Activated CD4-positive, alpha-beta T cell treated with anti-CD3 and anti-CD28 coated beads, Interleukin-2, Interleukin-4, amounts not matched to agents 100 ng/mL and 50 ng/mL, durations not matched to agents 16 hours and 8 hours (primary cell): ENCODE measurements around the gene CDC123.
"Not testable (repeated sequence)": the region's sequence is repeated elsewhere in the genome, so short reads cannot be mapped to it uniquely, and the experiment has no call there.

Experiments
- DNase-seq: peaks from one replicate; pipeline ENCODE4 v3.0.0-alpha.2; 2020; ENCODE audit warnings: low spot score

CDC123 gene

GRCh38 chr10:12235796-12236195, 39.8 kb downstream of the CDC123 start:
- no peak for DNase-seq

DNA sequence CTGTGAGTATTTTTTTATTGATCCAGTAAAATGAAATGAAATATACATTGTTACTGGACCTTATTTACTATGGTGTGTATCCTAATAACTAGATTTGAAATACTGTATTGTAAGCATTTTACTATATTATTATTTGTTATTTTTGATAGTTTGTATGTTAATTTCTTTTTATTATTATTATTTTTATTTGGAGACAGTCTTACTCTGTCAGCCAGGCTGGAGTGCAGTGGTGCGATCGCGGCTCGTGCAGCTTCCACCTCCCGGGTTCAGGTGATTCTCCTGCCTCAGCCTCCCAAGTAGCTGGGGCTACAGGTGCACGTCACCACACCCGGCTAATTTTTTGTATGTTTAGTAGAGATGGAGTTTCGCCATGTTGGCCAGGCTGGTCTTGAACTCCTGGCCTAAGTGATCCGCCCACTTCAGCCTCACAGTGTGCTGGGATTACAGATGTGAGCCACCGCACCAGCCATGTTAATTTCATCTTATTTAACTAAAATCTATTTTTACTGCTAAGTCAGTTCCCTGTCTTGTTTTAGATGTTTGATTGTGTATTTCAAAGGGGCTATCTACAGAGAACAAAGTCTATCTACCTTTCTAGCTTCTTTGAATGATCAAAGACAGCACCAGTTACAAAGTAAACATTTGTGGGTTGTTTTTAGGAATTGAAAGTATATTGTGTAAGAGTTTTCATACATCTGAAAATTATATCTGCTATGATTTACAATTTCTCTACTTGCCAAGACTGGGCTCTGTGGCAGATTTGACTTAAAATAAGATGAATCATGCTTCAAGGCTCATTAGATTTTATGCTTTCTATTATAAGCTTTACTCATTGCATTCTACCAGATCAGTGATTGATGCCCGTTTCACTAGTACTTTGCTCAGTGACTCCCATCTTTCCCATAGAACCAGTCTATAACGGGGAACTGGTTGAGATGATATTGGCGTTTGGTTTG, 41.6 kb downstream of the CDC123 start:
- DNase-seq = no peak

GRCh38 chr10:12238821-12239220, 42.8 kb downstream of the CDC123 start:
- DNase-seq = no peak

DNA sequence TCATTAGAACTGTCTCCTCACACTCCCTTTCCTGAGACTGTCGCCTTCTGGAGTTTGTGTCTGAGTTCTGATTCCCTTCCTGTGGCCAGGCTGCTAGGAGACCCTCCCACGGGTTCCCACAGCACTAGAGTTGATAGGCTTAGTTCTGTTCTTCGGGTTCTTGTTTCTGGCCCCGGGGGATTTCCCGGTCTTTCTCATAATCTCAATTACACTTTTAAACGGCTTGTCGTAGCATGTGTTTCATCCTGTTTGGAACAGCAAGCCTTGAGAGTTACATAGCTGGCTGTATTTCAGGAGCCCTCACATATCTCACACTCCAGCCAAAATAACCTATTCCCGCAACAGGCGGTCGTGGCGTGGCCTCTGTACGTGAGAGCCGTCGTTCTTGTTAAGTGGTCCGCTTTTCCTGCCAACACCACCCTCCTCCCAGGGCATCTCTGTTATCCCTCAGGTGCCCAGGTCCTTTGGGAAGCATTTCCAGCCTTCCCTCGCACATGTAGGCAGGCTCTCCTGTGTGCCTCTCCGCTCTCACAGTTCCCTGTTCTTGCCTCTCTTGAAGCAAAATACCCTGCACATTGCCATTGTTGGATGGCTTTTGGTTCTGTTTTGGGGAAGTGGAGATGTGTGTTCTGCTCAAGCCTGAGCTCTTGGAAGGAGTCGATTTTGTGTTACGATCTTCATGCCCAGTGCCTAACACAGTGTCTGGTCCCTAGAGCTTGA, 46.0 kb downstream of the CDC123 start:
- peak; percentile 46 for DNase-seq

DNA sequence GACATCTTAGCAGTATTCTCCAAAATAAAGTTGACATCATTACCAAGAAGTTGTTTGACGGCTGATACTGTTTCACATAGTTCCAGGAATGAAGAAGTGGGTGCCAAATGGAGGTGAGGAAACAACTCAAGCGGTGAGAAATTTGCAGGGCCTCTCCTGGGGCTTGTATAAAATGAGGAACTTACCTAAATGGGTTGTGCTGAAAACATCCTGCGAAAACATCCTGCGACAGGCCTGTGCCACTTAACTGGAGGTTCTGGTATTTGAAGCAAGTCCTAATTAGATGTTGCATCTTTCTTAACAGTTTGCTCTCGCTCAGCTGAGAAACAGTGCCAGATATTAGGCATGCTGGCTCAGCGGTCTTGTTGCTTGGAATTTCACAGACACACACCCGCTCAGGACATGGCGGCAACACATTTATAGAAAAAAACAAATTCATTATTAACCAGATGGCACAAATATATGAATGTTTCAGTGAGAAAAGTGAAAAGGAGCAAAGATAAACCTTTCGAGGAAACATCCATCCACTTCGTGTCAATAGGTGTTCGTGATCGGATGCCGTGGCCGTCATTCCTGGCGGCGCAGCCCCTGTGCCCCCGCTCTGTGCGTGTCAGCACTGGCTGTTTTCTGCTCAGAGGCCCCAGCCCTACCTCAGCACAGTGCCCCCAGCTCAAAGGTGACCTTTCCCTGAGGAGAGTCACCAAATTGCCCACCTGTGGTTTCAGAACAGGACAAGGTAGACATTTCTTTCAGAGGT, 48.1 kb downstream of the CDC123 start:
- no peak for DNase-seq

DNA sequence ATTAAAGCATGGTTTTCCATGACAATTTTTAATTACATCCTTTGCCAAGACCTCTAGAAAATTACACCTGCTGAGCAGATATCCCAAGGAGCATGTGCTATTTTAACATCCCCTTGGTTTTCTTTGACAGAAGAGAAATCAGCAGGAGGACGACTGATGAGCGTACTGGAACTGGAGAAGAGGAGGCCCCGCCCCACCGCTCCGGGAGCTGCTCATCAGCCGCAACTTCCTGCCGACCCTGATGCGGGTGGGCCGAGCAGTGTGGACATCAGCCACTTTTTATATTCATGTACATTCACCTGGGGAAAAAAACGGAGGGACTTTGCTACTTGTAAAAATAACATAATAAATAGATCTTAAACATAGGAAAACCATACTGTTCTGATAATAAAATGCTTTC, 54.2 kb downstream of the CDC123 start:
- no peak for DNase-seq

- DNase-seq = not testable (repeated sequence)
Observed at GRCh38 chr10:12250702-12251101, 54.7 kb downstream of the CDC123 start.

DNA sequence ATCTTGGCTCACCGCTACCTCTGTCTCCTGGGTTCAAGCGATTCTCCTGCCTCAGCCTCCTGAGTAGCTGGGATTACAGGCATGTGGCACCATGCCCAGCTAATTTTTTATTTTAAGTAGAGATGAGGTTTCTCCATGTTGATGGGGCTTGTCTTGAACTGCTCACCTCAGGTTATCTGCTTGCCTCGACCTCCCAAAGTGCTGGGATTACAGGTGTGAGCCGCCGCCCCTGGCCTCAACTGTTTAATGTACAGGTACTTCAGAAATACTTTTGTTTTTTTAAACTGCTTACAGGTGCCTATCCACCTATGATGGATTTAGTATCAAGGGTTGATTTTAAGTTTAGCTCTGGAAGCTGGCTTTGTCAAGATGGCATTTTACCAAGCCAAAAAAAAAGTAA, 55.6 kb downstream of the CDC123 start:
- no peak for DNase-seq

DNA sequence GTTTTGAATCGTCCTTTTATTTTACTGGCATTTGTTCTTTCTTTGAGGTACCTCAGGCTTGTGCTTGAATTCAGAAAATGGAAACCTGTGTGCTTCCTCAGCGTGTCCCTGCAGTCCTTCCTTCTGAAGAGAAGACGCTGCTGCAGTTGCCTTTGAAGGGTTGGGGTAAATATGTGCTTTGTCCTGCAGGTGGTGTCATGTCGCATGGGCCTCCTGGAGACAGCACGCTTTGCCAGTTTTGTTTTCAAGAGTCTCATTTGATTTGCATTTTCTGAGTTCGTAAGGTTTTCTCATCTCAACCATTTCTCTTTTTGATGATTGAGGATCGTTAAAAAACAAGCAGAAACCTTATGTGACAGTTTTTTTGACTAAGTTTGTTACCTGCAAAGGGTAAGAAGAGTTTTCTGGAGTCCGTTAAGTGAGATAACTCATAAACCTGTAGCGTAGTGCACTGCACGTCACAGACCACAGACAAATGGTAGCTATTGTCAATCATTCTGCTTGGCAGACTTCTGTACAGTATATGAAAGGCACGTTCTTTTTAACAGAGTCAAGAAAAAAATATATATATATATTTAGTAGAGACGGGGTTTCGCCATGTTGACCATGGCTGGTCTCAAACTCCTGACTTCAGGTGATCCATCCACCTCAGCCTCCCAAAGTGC, 57.0 kb downstream of the CDC123 start:
- DNase-seq = peak; percentile 22

DNA sequence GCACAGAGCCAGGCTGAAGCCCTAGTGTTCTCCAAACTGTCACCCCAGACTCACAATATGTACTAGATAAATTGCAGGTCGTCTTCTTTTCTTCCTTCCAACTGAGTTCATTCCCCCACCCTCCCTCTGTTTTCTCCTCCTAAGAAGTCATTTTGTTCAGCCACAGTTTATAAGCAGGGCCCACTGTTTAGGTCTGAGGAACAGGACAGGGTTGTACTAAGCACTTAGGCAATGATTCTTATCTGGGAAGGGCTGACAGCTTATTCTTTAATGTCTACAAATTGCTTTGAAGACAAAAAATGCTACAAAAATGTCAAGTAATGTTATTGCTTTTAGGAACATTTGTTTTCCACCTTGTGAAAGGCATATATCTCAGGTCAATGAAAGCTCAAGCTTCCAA, 59.1 kb downstream of the CDC123 start:
- no peak for DNase-seq

DNA sequence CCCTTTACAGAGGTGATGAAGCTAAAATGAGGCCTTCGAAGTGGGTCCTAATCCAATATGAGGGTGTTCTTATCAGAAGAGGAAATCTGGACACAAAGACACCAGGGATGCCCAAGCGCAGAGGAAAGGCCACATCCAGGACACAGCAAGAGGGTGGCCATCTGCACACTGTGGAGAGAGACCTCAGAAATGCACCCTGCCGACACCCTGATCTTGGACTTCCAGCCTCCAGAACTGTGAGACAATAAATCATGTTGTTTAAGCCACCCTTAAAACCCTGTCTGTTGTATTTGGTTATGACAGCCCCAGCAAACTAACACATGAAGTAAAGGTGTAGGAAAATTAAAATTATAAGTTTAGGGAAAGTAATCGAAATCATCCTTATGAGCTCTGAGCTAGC, 64.0 kb downstream of the CDC123 start:
- DNase-seq = no peak

GRCh38 chr10:12262278-12262981, 66.4 kb downstream of the CDC123 start:
- DNase-seq = peak; percentile 17

GRCh38 chr10:12264204-12264940, 68.4 kb downstream of the CDC123 start:
- DNase-seq = peak; percentile 74

DNA sequence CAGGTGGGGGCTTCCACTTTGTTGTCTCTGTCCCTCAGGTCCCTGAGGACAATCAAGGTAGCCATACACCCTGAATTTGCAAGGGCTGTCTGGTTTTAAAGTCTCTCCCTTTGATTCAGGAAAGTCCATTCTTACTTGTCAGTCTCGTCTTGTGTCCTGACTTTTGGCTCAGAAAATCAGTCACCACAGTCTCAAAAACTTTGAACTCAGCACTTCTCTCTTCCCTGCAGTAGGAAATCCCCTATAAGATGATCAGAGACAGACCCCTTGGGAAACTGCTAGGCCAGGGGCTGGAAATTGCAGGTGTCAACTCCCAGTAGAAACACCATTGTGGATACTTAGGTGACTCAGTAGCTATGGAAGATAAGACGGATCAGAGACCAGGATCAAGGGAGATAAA, 73.1 kb downstream of the CDC123 start:
- DNase-seq = no peak

DNA sequence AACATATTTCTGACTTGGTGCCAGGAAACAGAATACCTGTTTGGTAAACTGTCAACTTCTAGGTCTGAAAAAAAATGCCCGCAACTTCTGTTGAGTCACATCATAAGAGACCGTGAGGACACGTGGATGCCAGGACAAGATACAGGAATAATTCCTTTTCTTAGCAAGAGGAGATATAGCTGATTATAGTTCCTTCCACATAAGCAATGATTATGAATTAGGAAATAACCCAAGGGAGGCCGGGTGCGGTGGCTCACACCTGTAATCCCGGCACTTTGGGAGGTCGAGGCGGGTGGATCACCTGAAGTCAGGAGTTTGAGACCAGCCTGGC, 75.2 kb downstream of the CDC123 start:
- no peak for DNase-seq

DNA sequence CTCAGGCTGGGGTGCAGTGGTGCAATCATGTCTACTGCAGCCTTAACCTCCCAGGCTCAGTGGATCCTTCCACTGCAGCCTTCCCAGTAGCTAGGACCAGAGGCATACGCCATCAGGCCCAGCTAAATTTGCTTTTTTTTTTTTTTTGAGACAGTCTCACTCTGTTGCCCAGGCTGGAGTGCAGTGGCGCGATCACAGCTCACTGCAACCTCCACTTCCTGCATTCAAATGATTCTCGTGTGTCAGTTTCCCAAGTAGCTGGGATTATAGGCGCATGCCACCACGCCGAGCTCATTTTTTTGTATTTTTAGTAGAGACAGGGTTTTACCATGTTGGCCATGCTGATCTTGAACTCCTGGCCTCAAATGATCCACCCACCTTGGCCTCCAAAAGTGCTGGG, 81.9 kb downstream of the CDC123 start:
- not testable (repeated sequence) for DNase-seq

GRCh38 chr10:12279281-12279680, 83.3 kb downstream of the CDC123 start:
- no peak for DNase-seq

GRCh38 chr10:12287772-12288171, 91.8 kb downstream of the CDC123 start:
- DNase-seq = no peak

GRCh38 chr10:12297784-12298183, 101.8 kb downstream of the CDC123 start:
- not testable (repeated sequence) for DNase-seq

GRCh38 chr10:12299222-12299965, 103.4 kb downstream of the CDC123 start:
- DNase-seq = no peak
